ENCODE results near the gene FAM222A.

FAM222A gene

DNA sequence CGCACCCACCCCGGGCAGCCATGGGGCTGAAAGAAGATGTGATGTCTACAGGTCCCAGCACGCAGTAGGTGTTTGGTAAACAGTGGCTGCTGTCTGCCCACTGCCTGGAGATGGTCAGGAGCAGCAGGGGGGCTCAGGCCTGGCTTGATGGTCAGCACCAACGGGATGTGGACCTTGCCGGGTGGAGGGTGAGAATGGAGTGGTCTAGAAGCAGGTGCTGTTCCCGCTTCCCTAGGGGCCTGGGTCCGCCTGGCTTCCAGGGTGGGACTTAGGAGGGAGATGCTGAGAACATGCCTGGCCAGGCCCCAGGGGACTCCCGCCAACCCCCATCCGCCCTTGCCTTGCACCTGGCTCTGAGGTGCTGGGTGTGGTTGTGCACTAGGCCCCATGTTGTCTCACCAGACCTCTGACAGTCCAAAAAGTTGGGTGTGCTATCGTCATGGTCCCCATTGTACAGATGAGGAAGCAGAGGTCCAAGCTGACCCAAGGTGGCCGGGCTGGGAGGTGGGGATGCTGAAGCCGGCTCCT, 12.9 kb downstream of the FAM222A start:
- no peak for DNase-seq

DNA sequence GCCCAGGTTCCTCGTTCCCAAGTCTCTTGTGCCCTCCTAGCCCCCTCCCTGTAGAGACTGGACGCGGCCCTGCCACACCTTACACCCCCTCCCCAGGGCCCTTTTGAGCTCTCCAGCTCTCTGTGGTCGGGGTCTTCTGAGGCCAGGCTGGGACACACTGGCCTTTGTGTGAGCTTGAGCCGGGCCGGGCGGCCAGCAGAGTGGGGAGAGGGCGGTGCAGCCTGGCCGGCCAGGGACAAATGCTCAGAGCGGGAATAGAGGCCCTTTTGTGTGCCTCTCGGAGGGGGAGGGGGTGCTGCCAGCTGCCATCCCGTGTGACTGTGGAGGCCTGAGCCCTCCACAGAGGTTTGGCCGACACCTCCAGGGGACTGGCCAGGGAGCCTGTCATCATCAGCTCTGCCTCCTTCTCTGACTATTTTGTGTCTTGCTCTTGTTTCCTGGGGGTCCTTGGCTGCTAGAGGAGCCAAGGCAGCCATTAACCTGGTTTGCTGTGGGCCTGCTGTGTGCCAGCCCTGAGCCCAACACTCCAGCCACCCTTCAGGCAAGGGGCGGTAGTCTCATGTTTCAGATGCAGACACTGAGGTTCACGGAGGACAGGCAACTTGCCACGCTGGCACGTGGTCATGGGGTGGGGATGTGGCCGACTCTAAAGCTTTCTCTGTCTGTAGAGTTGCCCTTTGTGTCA, 13.6 kb downstream of the FAM222A start:
- no peak for DNase-seq

DNA sequence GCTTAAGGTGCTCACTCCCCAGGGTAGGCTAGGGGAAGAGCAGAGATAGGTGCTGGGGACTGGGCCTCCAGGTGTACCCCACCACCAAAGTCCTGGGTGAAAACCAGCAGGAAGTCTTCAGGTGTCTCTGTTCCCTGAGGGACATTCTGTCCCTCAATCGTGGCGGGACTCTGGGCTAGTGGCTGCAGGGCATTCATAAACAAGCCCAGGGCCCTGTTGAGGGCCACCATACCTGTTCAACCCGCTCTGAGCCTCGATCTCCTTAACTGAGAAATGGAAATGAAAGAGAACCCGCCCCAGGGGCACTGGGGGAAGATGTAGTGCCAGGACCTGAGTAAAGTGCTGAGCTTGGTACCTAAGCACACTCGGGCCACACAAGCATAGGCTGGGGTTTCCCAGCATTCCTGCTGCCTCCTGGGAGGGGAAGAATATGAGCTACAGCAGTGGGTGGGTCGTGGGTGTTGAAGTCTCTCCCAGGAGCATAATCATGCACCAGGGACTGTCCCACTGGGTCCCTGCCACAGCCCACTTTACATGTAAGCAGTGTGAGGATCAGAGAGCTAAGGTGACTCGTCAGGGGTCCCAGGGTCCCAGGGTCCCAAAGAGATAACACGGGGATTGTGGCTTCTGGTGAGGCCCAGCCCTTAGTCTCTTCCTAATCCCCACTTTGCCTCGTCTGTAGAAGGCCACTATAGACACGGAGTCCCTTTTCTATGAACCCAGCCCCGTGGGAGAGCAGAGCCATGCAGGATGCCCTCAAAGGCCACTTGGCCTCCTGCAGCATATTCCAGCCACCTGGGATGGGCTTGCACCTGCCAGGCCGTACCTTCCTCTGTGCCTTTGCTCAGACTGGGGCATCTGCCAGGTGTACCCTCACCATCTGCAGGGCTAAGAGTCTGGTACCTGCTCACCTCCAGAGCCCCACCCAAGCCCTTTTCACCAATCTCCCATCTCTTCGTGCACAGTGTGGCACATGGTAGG, 14.4 kb downstream of the FAM222A start:
- DNase-seq, result no peak

- DNase-seq, result no peak
Measured at GRCh38 chr12:109728921-109729320, 15.3 kb downstream of the FAM222A start.

DNA sequence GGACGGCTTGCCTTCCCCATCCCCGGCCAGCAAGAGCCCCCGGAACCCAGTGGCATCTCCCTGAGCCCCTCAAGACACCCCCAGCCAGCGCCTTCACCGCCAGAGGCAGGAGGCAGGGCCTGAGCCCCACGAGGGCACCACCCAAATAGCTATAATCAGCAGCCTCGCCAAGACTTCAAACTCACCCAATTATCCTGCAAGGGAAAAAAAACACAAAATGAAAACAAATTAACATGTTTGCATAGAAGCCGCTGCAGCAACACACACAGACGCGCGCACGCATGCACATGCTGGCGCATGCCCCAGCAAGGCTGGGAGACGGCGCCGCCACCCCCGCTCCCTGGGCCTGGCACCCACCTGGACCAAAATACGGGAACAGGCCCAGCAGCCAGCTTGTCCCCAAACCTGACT, 15.8 kb downstream of the FAM222A start:
- no peak for DNase-seq

DNA sequence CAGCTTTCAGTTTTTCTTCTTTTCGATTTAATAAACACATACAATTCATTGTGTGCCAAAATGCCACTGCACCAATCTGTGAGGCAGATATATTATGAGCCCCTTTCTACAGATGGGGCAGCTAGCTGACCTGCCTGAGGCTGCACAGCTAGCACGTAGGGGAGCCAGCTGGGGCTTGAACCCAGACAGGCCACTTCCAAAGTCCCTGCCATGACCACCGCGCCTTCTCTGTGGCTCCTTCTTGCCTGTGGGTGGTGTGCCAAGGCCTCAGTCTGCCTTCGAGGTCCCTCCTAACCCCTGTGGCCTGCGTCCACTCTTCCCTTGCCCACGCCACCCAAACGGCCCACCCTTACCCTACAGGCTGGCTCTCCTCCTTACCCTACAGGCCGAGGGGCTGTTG, 16.2 kb downstream of the FAM222A start:
- no peak for DNase-seq

GRCh38 chr12:109730306-109731145, 16.9 kb downstream of the FAM222A start:
- no peak for DNase-seq

DNA sequence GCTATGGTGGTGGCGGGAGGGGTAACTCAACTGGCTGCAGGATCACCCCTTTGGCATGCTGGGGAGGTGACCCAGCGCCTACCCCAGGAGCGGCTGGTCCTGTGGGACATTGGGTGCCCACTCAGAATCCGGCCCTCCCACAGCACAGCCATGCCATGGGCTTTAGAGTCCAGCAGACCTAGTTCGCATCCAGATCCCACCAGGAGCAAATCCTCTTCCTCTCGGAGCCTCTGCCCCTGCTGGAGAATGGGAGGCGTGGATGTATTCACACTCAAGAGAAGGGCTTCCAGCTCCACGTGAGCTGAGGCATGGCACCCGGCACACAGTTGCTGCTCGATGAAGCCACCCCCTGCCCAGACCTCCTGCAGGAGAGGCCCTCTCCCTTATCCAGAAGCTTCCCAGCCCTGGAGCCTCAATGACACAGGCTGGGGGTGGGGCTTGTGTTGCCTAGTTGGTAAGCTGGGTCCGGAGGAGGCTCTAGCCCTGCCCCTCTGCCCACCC, 17.7 kb downstream of the FAM222A start:
- DNase-seq, result no peak

GRCh38 chr12:109731806-109732205, 18.2 kb downstream of the FAM222A start:
- DNase-seq, result no peak

- no peak for DNase-seq
Measured at GRCh38 chr12:109732321-109733305, 19.0 kb downstream of the FAM222A start.

- no peak for DNase-seq
Measured at GRCh38 chr12:109734219-109735000, 20.8 kb downstream of the FAM222A start.

DNA sequence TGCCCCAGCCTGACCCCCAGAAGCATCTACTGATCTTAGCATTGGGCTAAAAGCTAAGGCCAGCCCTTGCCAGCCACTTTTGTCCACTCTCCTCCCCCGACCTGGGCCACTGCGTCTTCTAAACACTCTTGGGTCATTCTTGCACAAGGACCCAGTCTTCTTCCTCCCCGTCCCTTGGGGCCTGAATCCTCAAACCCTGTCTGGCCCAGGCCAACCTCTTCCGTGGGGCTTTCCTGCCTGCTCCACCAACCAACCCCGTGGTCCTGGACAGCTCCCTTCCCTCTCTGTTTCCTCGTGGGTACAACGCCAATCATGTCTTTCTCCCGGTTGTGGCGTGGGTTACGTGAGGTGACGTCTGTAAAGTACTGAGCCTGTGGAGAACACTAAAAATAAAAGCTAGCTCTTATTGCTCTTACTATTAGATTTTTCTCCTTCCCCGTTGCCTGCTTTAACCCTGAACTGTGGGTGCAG, 21.5 kb downstream of the FAM222A start:
- DNase-seq, result no peak

DNA sequence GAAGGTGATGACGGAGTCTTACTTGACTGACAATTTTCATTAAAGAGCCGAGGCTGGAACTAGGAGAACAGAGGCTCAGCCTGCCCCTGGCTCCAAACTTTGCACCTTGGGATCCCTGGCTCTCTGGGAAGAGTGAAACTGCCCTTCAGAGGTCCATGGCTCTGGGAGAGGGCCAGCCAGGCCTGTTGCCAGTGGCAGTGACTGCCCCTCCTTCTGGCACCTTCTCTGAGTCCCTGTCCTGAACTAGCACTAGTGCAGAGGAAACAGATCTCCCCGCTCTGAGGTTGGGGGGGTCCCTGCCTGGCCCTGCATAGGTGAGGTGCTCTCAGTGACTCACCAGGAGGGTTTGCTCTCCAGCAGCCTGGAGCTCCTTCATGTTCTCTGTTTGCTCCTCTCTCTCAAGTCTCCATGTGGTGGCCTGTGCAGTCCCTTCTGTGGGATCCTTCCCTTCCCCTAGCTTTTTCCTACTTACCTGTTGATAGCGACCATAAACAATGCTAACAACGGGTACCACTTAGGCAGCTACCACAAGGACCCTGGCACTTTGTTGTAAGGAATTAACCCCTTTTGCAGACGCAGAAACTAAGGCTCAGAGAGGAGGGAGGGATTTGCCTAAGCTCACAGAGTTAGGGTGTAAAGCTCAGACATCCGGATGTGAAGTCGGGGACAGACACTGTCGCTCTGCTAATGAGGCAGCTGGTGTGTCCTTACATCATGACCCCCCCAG, 22.4 kb downstream of the FAM222A start:
- DNase-seq, result no peak

DNA sequence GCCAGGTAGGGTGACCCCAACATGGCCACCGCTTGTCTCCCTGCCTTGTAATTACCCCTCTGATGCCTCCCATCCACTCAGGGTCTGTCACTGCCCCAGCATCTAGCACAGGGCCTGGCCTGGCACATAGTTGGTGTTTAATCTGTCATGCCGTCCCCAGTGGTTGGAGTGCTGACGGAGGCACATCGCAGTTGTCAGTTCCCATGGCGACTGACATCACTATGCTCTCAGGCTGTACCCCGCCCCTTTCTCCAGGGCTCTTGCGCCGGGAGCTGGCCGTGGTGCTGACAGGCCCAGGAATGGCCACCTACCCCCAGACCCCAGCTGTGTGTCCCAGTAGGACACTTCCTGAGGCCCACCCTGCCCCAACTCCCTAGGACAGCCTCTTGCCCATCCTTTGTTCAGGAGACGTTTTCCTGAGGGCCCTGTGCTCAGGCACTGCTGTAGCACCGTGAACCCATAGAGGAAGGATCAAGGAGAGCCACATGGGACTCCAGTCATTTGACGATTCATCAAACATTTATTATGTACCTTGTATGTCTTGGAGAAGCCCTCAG, 23.0 kb downstream of the FAM222A start:
- peak; percentile 5 for DNase-seq

GRCh38 chr12:109737126-109737525, 23.5 kb downstream of the FAM222A start:
- no peak for DNase-seq

DNA sequence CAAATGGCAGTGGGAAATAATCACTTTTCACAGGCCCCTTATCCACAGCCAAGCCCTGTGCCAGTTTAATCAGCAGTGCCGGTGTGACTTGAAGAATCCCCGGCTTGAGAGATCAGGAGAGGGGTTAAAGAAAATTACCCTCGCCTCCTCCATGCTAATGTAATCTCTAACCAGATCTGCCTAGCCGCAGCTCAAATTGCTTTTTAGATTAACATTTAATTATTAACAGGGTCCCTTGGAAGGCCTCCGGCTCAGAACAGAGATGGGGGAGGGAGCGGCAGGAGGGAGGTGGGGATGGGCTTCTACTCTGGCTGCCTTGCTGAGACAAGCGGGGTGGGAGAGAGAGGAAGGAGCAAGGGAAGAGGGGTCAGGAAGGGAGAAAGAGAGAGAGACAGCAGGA, 24.0 kb downstream of the FAM222A start:
- no peak for DNase-seq

- no peak for DNase-seq
Measured at GRCh38 chr12:109738209-109738608, 24.6 kb downstream of the FAM222A start.

DNA sequence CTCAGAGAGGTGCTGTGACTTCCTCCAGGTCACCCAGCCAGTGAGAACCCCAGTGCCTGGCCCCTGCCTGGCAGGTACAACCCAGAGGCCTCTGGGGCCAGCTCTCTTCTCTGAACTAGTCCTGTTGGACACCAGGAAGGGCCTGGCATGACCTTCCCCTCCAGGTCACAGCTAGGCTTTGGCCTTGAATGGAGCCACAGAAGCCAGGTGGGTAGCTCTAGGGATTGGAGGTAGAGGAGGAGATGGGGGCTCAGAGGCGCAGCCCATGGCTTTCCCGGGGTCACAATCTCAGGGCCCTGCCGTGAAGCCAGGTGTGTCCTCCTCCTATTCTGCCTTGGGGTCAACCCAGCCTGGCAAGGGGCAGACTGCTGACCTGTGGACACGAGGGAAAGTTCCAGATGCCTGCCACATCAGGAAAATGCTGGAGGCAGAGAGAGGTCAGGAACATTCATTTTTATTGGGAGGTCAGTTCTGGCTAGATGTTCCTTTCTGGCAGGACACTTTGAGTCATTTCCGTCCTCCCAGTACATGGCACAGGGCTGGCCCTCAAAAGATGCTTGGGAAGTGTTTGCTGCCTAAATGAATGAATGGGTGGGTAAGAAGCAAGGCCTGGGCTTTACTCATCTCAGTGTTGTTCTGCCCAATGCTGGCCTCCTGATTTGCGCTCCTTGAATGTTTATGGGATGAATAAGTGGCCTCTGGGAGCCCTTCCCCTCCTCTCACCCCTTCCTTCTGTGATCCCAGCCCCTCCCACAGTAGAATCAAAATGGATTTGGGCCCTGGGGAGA, 25.4 kb downstream of the FAM222A start:
- no peak for DNase-seq
